ENCODE measurements around the gene NCOA3.
"Not testable (repeated sequence)": the region's sequence is repeated elsewhere in the genome, so short reads cannot be mapped to it uniquely, and the experiment has no call there.

Gene NCOA3

GRCh38 chr20:47571426-47571825 lies 69.7 kb downstream of the NCOA3 start:
- DNase-seq: no peak

- no peak for DNase-seq
Observed at GRCh38 chr20:47572105-47572729, 70.5 kb downstream of the NCOA3 start.

- no peak for DNase-seq
Observed at GRCh38 chr20:47573559-47573958, 71.9 kb downstream of the NCOA3 start.

- peak; percentile 37 for DNase-seq
Observed at GRCh38 chr20:47574616-47575364, 73.1 kb downstream of the NCOA3 start.

- DNase-seq: peak; percentile 85
Observed at GRCh38 chr20:47576516-47577033, 74.9 kb downstream of the NCOA3 start.

GRCh38 chr20:47577314-47577713 lies 75.6 kb downstream of the NCOA3 start:
- no peak for DNase-seq

- DNase-seq: no peak
Observed at GRCh38 chr20:47578543-47578942, 76.9 kb downstream of the NCOA3 start.

DNA sequence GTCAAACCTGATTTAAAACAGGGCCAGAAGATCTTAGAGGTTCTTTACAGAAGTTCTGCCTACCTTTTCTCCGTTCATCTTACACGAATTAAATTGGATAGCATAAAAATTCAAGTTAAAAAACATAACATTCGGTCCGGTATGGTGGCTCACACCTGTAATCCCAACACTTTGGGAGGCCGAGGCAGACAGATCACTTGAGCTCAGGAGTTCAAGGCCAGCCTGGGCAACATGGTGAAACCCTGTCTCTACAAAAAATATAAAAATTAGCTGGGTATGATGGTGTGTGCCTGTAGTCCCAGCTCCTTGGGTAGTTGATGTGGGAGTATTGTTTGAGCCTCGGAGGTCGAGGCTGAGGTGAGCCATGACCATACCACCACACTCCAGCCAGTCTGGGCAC lies 79.0 kb downstream of the NCOA3 start:
- not testable (repeated sequence) for DNase-seq

DNA sequence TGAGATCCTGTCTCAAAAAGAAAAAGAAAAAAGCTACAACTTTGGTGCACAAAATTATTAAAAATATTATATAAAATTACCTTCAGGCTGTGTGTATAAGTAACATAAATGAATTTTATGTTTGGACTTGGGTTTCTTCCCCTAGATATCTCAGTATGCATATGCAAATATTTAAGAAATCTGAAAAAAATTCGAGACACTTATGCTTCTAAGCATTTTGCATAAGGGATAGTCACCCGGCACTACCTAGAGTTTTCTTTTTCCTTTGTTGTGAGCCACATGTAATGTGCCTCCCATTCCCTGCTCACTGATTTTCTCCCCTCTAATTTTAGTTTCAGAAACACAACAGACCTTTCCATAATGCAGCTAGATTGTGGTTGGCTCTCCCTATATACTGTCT lies 79.4 kb downstream of the NCOA3 start:
- DNase-seq: no peak

- DNase-seq: no peak
Observed at GRCh38 chr20:47583551-47583950, 81.9 kb downstream of the NCOA3 start.

- no peak for DNase-seq
Observed at GRCh38 chr20:47585087-47585747, 83.5 kb downstream of the NCOA3 start.

GRCh38 chr20:47586649-47587294 lies 85.1 kb downstream of the NCOA3 start:
- DNase-seq: peak; percentile 62

DNA sequence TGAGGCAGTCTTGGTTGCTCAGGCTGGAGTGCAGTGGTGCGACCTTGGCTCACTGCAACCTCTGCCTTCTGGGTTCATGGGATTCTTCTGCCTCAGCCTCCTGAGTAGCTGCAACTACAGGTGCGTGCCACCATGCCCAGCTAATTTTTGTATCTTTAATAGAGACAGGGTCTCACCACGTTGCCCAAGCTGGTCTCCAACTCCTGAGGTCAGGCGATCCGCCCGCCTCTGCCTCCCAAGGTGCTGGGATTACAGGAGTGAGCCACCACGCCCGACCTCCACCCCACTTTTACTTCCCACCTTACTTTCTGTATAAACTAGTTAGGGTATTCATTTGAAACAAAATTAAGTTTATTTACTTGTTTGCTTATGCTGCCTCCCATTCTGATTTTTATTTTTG lies 86.5 kb downstream of the NCOA3 start:
- DNase-seq: no peak

DNA sequence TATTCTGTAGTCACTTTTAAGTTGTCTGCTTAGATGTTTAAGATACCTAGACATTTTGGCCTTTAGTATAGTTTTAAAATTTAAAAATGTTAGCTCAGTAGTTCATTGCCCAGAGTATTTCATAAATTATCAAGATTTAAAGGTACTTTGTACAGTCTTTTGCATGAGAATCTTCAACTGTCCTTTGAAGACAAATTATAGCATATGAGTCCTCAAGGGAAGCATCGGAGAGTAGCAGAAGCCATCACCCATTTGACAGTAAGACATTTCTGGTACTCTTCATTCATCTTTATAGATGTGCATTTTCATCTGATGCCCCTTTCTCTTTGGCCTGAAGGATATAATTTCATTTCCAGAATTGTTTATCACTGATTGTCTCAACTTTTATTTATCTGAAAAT lies 89.5 kb downstream of the NCOA3 start:
- no peak for DNase-seq

DNA sequence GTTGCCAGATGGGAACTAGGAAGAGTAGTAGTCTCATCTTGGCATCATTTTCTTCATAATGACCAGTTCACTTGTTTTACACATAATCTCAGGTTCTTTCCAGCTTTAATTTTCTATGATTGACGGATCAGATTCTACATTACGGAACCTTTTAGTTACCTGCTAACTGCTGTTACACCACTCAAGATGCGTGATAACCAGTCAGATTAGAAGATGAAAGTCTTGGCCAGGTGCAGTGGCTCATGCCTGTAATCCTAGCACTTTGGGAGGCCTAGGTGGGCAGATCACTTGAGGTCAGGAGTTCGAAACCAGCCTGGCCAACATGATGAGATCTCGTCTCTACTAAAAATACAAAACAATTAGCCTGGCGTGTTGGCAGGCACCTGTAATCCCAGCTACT lies 92.5 kb downstream of the NCOA3 start:
- DNase-seq: no peak

GRCh38 chr20:47595138-47595537 lies 93.5 kb downstream of the NCOA3 start:
- not testable (repeated sequence) for DNase-seq

DNA sequence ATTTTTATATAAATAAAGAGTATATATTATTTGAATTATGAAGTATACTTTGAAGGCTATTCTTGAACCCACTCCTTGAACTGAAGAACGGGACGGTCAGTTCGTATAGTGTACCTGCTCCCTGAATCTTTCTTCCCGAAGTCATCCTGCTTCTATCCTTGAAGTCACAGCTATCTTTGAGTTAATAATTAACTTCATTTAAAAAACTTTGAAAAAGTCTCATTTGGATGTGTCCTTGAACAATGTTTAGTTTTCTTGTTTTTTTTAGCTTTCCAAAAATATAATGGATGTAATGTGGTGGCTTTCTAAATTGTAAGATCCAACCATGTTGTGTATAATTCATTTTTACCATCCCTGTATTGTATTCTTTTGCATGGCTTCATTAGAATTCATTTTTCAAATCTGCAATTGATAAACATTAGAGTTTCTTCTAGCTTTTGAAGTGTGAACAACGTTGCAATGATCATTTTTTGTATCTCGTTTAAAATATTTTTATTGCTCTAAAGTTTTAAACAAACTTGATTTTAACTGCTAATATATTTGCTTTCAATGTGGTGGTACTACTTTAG lies 94.4 kb downstream of the NCOA3 start:
- DNase-seq: no peak

DNA sequence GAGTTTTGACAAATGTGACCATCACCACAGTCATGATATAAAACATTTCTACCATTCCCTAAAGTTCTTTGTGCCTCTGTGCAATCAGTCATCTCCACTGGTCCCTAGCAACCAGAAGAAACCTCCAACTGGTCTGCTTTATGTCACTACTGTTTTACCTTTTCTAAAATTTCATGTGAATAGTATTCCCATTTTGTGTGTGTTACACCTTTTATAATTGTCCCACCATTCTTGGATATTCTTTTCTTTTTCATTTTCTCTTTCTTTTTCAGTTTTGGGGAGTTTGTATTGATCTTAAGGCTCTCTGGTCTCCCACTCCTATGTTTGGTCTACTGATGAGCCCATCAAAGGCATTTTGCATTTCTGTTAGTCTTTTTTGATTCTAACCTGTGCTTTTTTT lies 95.4 kb downstream of the NCOA3 start:
- DNase-seq: no peak

- no peak for DNase-seq
Observed at GRCh38 chr20:47598911-47599744, 97.4 kb downstream of the NCOA3 start.

DNA sequence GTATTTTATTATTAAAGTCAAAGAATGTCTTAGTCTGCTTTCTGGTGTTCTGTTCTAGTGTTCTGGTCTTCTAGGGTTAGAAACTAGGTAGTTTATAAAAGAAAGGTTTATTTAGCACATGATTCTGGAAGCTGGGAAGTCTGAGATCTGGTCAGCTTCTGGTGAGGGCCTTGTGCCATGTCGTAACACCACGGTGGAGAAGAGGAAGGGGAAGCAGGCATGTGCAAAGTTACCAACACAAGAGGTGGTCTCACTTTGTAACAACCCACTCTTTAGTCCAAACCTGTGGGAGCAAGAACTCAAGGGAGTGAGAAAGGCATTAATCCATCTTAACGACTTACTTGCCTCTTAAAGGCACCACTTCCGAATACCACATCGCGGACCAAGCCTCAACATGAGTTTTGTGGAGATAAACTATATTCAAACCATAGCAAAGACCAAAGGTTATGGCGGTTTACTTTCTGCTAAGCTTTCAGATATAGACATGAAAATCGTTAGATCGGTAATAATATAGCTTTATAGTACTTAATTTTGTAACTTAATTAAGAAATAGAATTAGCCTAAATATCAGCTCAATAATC lies 99.4 kb downstream of the NCOA3 start:
- no peak for DNase-seq

GRCh38 chr20:47603260-47603659 lies 101.6 kb downstream of the NCOA3 start:
- no peak for DNase-seq
